Activated CD4-positive, alpha-beta T cell treated with anti-CD3 and anti-CD28 coated beads, Interleukin-10, Interleukin-2, amounts not matched to agents 100 ng/mL and 50 ng/mL, durations not matched to agents 16 hours and 8 hours (primary cell): Measurements from ENCODE around the gene TLE7.

Source experiments
- DNase-seq: peaks from one replicate; pipeline ENCODE4 v3.0.0-alpha.2; 2020

TLE7 gene

DNA sequence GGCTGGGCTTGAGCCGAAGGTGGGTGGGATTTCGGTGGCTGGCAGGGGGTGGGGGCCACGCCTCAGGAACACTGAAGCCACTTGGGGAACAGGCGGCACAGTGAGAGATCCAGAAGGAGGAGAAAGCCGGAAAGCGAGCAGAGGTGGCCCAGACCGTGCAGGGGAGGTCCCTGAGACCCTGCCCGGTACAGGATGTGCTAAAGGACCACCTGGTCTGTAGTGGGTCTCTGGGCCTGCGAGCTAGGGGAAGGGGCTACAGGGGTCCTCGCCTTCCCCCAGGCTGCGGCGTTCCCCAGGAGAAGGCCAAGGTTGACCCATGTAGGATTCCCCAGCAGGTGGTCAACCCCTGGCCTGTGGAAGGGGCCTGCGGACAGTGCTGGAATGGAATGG, at the start of gene TLE7:
TSS of gene TLE7 (minus strand) at position 4 of the 390 bp plus-strand sequence. CDS start 8,730 bp downstream, outside the sequence.
- DNase-seq: no peak

- DNase-seq: no peak
These were observed 49.2 kb upstream of the TLE7 start for GRCh38 chr16:71491054-71491453.

DNA sequence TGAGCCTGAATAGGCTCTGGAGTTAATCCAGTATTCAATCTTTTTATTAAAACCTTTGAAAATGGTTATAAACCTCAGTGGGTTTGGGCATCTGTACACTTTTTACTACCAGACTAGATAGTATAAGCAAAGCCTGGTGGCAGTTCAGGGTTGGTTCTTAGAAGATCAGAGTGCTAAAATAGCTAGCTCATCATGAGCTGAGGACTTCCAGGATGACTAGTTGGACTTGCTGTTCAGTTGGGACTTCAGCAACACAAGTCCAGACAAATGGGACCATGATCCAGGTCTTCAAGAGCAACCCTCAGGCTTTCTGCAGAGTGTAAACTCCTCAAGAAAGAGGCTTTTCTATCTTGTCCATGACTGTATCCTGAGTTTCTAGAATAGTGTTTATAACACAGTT, 48.5 kb upstream of the TLE7 start:
- DNase-seq: no peak

- no peak for DNase-seq
These were observed 47.3 kb upstream of the TLE7 start, which contains the start of gene ZNF19 for GRCh38 chr16:71489122-71489521. Gene ZNF19, minus strand, starts transcription at chr16:71489324. Its CDS starts 7,210 bp downstream, at chr16:71482114.

- DNase-seq: peak; percentile 88
These were observed 42.4 kb upstream of the TLE7 start for GRCh38 chr16:71484006-71484893.

GRCh38 chr16:71482569-71482968, 40.7 kb upstream of the TLE7 start:
- DNase-seq: no peak

DNA sequence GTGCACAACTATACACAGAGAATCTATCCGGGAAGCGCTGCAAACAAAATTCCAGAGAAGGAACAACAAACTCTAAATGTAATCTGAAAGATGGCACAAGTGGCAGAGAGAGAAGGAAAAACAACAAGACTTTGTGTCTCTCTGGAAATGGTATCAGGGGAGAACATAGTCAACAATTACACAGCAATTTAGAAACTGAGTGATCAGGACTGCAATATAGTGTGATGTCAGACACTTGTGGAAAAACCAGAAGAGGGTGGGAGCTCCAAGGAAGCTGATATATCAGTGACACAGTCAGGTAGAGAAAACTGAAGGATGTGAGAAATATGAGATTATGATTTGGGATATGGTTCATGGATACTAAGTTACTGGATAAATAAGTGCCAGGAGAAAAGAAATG, 39.1 kb upstream of the TLE7 start:
- no peak for DNase-seq

- DNase-seq: peak; percentile 13
These were observed 37.6 kb upstream of the TLE7 start for GRCh38 chr16:71479420-71479819.

DNA sequence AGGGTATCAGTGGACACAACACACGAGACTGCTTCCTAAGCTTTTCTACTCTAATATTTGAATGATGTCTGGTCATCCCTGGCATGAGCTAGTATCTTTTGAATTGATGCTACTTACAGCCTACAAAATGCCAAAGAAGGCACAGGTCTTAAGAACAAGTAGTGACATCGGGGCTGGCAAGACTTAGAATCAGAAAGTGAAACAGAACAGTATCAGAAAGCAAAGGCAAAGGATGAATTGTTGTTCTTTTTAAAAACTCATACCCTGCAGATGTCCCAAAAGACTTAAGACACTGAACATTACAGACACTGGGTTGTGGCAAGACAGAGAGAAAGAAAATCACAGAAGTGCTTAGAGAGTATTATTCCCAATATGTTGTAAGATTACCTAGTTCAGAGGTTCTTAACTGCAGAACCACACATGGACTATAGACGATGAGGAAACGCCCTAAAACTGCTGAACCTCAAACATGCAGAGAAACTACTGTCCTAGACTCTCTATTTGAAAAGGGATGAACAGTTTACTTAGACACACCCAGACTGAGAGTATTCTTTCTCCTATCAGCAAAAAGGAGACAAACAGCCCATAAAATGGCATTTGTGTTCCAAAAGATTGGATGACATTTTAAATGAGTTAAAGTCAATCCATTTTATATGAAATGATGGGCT, 34.7 kb upstream of the TLE7 start:
- DNase-seq: no peak

DNA sequence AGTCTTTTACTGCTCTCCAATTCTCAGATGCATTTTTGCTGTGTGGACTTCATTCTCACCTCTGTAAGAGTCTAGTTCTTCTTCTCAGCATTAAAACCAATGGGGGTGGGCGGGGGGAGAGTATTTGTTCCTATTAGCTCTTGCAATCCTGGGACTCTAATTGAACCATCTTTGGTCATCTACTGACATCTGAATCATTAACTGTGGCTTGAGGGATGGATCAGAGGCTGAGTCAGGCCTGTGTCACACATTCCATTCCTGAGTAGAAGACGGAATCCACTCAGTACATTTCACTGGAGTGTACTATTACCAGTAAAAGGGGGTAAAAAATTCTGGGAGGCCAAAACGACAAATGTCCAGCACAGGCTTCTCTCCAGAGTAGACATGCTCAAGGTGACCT, 33.0 kb upstream of the TLE7 start:
- no peak for DNase-seq

DNA sequence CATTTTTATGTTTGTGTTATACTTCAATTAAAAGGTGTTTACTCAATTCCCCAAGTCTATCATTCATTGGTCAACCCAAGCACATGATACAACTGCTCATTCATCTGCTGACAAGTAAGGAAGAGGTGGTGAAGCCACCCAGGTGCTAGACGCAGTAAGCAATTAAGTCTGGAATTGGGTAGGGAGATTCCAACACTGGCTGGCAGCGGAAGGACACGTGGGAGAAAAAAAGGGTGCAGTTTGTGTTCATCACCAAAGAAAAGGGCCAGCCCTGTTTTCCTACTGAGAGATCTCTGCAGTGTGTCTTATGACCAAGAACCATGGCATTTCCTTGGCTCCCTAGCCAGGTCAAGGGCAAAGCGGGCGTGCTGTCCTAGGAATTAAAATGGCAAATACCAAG, 32.0 kb upstream of the TLE7 start:
- no peak for DNase-seq

DNA sequence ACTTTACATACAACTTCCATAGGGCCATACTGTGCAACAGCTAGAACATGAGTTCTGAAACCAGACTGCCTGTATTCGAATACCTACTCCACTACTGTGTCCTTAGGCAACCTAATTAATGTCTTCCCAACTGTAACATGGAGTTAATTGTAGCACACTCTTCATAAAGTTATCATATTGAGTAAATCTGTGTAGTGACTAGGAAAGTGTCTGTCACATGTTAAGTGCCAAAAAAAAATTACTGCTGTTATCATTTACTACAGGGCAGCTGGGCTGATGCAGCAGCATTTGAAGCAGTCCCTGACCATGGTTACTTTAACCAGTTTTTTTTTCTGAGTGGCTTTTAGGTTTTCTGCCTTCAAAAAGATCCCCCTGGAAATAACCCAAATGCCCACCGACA, 31.1 kb upstream of the TLE7 start:
- no peak for DNase-seq

DNA sequence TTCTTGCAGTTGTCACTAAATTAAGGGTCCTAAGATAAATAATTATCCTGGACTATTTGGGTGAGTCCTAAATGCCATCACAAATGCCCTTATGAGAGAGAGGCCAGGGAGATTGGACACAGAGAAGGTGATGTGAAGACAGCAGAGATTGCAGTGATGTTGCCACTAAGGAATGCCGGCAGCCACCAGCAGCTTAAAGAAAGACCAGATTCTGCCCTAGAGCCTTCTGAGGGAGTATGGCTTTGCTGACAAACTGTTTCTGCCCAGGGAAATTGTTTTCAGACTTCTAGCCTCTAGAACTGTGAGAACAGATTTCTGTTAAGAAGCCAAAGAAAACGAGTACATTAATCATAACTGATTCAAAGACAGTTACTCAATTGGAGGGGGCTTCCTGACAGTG, 30.2 kb upstream of the TLE7 start:
- no peak for DNase-seq

DNA sequence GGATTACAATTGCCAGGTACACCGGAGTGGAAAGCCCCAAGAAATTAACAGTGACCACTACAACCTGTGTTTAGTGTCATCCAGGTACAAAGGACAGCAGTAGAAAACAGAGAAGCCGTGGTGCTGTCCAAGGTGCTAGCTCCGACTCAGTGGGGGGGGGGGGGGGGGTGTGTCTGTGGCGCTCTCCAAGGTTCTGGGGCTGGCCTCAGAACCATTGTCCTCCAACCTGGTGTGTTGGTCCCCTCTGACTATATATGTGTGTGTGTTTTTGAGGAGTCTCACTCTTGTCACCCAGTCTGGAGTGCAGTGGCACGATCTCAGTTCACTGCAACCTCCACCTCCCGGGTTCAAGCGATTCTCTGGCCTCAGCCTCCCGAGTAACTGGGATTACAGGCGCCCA, 26.0 kb upstream of the TLE7 start:
- DNase-seq: peak; percentile 5

DNA sequence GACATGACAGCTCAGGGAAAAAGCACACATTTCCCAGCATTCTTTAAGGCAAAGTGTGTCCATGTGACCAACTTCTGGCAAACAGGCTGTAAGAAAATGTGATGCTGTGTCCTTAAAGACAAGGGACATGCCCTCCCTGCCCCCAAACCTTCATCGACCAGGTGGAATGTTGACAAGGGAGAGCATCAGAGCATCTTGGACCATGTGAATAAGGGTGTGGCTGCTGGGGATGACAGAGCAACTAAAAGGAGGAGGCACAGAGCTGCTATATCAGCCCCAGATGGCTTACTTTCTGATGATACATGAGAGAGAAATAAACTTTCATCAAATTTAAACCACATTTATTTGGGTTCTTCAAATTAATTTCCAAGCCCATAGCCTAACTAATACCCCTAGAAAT, 22.4 kb upstream of the TLE7 start:
- DNase-seq: no peak

GRCh38 chr16:71461686-71462648, 20.1 kb upstream of the TLE7 start, which contains the start of gene ZNF23:
Gene ZNF23, minus strand, starts transcription at chr16:71462247. Its CDS starts 5,451 bp downstream, at chr16:71456796.
- DNase-seq: peak; percentile 88

- DNase-seq: no peak
These were observed 19.1 kb upstream of the TLE7 start for GRCh38 chr16:71460941-71461340.

- no peak for DNase-seq
These were observed 18.4 kb upstream of the TLE7 start for GRCh38 chr16:71460236-71460635.

- no peak for DNase-seq
These were observed 17.7 kb upstream of the TLE7 start for GRCh38 chr16:71459510-71459909.

GRCh38 chr16:71456801-71457200, 14.9 kb upstream of the TLE7 start:
- no peak for DNase-seq

- no peak for DNase-seq
These were observed 11.2 kb upstream of the TLE7 start for GRCh38 chr16:71453036-71453435.

GRCh38 chr16:71449020-71449419, 7.2 kb upstream of the TLE7 start:
- DNase-seq: no peak
